Esophagus squamous epithelium (tissue), 4 donors: Measurements from ENCODE around the gene HBQ1.

Experiments
- CTCF ChIP-seq, 6 experiments: fragments of 450-650 bp in 4 of 6; fragments of 200-600 bp in 2 of 6; sonication (generic) in 2 of 6; IDR thresholded peaks; one replicate each; pipeline ENCODE4 v1.5.1; 2016 to 2019; ENCODE audit warnings: antibody characterized with exemption in 6 of 6, mild to moderate bottlenecking in 4 of 6, moderate library complexity in 4 of 6
- POLR2A ChIP-seq, 4 donors: fragments of 450-650 bp; IDR thresholded peaks; one replicate each; pipeline ENCODE4 v1.6.1; 2017; ENCODE audit warnings: antibody characterized with exemption in 4 of 4, mild to moderate bottlenecking in 4 of 4, moderate library complexity in 3 of 4

- no peak for TF ChIP-seq CTCF (IDR thresholded peaks at IDR 0.05)
- TF ChIP-seq POLR2A (IDR thresholded peaks at IDR 0.05) = no peak
Observed at GRCh38 chr16:228151-228851, 48.0 kb downstream of the HBQ1 start.
